NCI-H510A treated with DMSO at 0.1 percent for 48 hours (cell line): Measurements from ENCODE around the gene ACAT1.
"Not testable (repeated sequence)": the region's sequence is repeated elsewhere in the genome, so short reads cannot be mapped to it uniquely, and the experiment has no call there.

Experiments used
- DNase-seq: peaks from one replicate; lab custom pipeline; 2025; lab: John Stamatoyannopoulos, UW

Gene ACAT1

DNA sequence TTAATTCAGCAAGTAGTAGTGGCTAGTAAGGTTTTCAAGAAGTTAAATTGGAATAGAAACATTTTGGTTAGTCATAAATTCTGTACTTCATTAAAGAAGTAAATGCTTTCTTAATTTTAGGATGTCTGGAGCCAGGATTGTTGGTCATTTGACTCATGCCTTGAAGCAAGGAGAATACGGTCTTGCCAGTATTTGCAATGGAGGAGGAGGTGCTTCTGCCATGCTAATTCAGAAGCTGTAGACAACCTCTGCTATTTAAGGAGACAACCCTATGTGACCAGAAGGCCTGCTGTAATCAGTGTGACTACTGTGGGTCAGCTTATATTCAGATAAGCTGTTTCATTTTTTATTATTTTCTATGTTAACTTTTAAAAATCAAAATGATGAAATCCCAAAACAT lies 25.8 kb downstream of the ACAT1 start:
- no peak for DNase-seq

GRCh38 chr11:108148556-108148955 lies 27.2 kb downstream of the ACAT1 start:
- no peak for DNase-seq

- DNase-seq: no peak
These were observed 33.2 kb downstream of the ACAT1 start for GRCh38 chr11:108154591-108154990.

- DNase-seq: no peak
These were observed 39.7 kb downstream of the ACAT1 start for GRCh38 chr11:108160970-108161566.

DNA sequence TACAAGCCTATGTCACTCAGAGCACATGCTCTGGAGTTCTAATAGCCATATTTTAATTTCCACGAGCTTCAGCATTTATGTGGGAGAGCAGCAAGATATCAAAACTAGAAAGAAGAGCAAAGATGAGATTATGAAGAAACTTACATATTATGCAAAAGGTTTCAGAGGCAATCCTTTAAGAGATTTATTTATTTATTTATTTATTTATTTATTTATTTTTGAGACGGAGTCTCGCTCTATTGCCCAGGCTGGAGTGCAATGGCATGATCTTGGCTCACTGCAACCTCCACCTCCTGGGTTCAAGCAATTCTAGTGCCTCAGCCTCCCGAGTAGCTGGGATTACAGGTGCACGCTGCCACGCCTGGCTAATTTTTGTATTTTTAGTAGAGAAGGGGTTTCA lies 41.5 kb downstream of the ACAT1 start:
- not testable (repeated sequence) for DNase-seq

DNA sequence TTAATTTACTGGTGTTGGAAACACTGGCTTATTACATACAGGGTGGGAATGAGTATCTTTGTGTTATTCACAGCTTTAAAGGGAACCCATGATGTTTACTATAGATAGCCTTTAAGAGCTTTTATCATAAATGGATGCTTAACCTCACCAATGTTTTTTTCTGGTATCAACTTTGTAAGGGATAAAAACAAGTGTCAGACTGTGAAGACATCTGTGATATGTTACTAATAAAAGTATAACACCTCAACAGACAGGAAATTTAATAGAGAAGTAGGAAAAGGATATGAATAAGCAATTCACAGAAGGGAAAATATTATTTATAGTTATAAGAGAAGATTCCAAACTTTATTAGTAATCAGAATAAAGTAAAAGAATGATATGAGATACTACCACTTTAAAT lies 46.3 kb downstream of the ACAT1 start:
- no peak for DNase-seq

GRCh38 chr11:108170184-108170583 lies 48.8 kb downstream of the ACAT1 start:
- no peak for DNase-seq

DNA sequence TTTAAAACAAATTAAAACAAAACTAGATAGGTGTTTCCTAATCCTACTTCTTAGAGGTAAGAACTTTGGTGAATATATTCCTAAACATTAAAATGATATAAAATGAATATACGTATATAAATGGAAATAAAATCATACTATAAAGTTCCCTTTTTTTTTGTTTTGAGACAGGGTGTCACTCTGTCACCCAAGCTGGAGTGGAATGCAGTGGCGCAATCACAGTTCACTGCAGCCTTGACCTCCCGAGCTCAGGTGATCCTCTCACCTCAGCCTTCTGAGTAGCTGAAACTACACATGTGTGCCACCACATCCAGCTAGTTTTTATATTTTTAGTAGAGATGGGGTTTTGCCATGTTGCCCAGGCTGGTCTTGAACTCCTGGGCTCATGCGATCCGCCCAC lies 56.2 kb downstream of the ACAT1 start:
- no peak for DNase-seq

DNA sequence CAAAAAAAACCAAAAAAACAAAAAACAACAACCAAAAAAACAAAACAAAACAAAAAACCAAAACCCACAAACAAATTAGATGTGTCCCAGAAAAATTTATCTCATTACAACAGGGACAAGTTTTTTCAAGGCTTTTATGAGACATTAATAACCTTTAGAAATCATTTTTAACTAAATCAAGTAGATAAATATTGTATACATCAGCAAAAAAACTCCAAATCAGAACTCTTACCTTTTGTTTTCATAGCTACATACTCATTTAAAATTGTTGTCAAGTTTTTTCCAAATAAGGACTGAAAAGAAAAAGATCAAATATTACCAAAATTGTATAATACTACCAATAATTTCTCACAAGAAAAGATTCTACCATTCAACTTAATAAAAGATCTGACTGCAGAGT lies 72.4 kb downstream of the ACAT1 start:
- no peak for DNase-seq

- no peak for DNase-seq
These were observed 75.5 kb downstream of the ACAT1 start for GRCh38 chr11:108196901-108197300.
